Measurements from ENCODE around the gene MCTP2. TPM values are rescaled to one million over a fixed set of nuclear protein-coding genes. Genes with fewer than 3 reads are reported as not detected.

The MCTP2 gene
- total RNA-seq, 1 donor from 2014 or later: 4.8 TPM

GRCh38 chr15:94421706-94422105 is 190.3 kb downstream of the MCTP2 start:
- H3K4me1 Mint-ChIP-seq (ENCODE audit: unreplicated experiment): peaks cover 2% of the 10 kb centered on the region
- no peak for TF ChIP-seq CTCF (conservative IDR thresholded peaks at IDR 0.05)
- H3K27ac Mint-ChIP-seq: no peak overlapping the region
- peaks cover 12% of the 10 kb centered on the region for H3K9me3 Mint-ChIP-seq
- H3K27me3 Mint-ChIP-seq: peaks cover 3% of the 10 kb centered on the region
- H3K4me3 Mint-ChIP-seq: no peak overlapping the region
- H3K36me3 Mint-ChIP-seq: no peaks in the 10 kb centered on the region
- DNase-seq (ENCODE audit: extremely low spot score, unreplicated experiment): no peak

- no peak for TF ChIP-seq CTCF (conservative IDR thresholded peaks at IDR 0.05)
- DNase-seq (ENCODE audit: extremely low spot score, unreplicated experiment): no peak
- Mint-ChIP-seq H3K27me3 (no peaks in the 10 kb centered on the region), H3K4me3 (no peak overlapping the region), H3K36me3 (no peaks in the 10 kb centered on the region), H3K4me1 (ENCODE audit: unreplicated experiment) (no peaks in the 10 kb centered on the region), H3K27ac (no peak overlapping the region), H3K9me3 (no peaks in the 10 kb centered on the region)
Observed at GRCh38 chr15:94432279-94432678, 200.9 kb downstream of the MCTP2 start.

GRCh38 chr15:94439158-94439557 is 207.8 kb downstream of the MCTP2 start:
- H3K27ac Mint-ChIP-seq: no peak overlapping the region

GRCh38 chr15:94441760-94442159 is 210.4 kb downstream of the MCTP2 start:
- no peak for DNase-seq (ENCODE audit: extremely low spot score, unreplicated experiment)
- H3K27ac Mint-ChIP-seq: no peak overlapping the region

More at GRCh38 chr15:94439158-94439557, 207.8 kb downstream of the MCTP2 start:
- H3K4me3 Mint-ChIP-seq: no peak overlapping the region
- no peaks in the 10 kb centered on the region for H3K9me3 Mint-ChIP-seq
- DNase-seq (ENCODE audit: extremely low spot score, unreplicated experiment): no peak
- H3K4me1 Mint-ChIP-seq (ENCODE audit: unreplicated experiment): no peaks in the 10 kb centered on the region
- TF ChIP-seq CTCF (conservative IDR thresholded peaks at IDR 0.05): no peak
- no peaks in the 10 kb centered on the region for H3K27me3 Mint-ChIP-seq
- H3K36me3 Mint-ChIP-seq: no peaks in the 10 kb centered on the region

GRCh38 chr15:94442480-94442879 is 211.1 kb downstream of the MCTP2 start:
- Mint-ChIP-seq H3K4me3 (no peak overlapping the region), H3K27ac (no peak overlapping the region), H3K36me3 (peaks cover 3% of the 10 kb centered on the region), H3K9me3 (peaks cover 9% of the 10 kb centered on the region), H3K27me3 (no peaks in the 10 kb centered on the region), H3K4me1 (ENCODE audit: unreplicated experiment) (peaks cover 3% of the 10 kb centered on the region)
- no peak for TF ChIP-seq CTCF (conservative IDR thresholded peaks at IDR 0.05)
- DNase-seq (ENCODE audit: extremely low spot score, unreplicated experiment): no peak

More at GRCh38 chr15:94441760-94442159, 210.4 kb downstream of the MCTP2 start:
- Mint-ChIP-seq H3K4me1 (ENCODE audit: unreplicated experiment) (peaks cover 3% of the 10 kb centered on the region), H3K9me3 (peaks cover 5% of the 10 kb centered on the region), H3K27me3 (no peaks in the 10 kb centered on the region), H3K4me3 (no peak overlapping the region), H3K36me3 (peaks cover 3% of the 10 kb centered on the region)
- TF ChIP-seq CTCF (conservative IDR thresholded peaks at IDR 0.05): no peak

- no peak for TF ChIP-seq CTCF (conservative IDR thresholded peaks at IDR 0.05)
- H3K27ac Mint-ChIP-seq: no peak overlapping the region
- peaks cover 3% of the 10 kb centered on the region for H3K4me1 Mint-ChIP-seq (ENCODE audit: unreplicated experiment)
- H3K9me3 Mint-ChIP-seq: peaks cover 9% of the 10 kb centered on the region
- H3K4me3 Mint-ChIP-seq: no peak overlapping the region
- peaks cover 3% of the 10 kb centered on the region for H3K36me3 Mint-ChIP-seq
- H3K27me3 Mint-ChIP-seq: no peaks in the 10 kb centered on the region
- DNase-seq (ENCODE audit: extremely low spot score, unreplicated experiment): no peak
Observed at GRCh38 chr15:94443186-94443585, 211.8 kb downstream of the MCTP2 start.
